CD4-positive, alpha-beta T cell treated with Interleukin-17A for 4 hours (primary cell): Measurements from ENCODE around the gene GRB14.
"Not testable (repeated sequence)": the region's sequence is repeated elsewhere in the genome, so short reads cannot be mapped to it uniquely, and the experiment has no call there.

Source experiments
- DNase-seq: peaks from one replicate; pipeline ENCODE4 v3.0.0-alpha.2; 2020; ENCODE audit warnings: mixed read lengths

Gene GRB14

DNA sequence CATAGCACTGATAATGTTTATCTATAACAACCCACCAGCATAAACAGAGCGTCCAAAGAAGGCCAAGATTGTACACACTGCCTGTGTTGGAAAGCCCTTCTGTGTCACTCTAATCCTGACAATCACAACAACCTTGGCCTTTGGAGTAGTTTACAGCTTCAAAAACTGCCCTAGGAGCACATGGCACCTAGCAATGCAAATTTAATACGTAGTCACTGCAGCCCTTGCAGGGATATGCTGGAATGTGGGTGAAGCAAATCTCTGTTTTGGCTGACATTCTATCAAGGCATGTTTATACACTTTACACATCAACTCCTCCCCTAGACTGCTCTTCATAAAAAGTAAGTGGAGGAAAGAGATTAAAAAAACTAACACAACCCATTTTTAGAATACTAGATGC, 66.8 kb downstream of the GRB14 start:
- DNase-seq: no peak

DNA sequence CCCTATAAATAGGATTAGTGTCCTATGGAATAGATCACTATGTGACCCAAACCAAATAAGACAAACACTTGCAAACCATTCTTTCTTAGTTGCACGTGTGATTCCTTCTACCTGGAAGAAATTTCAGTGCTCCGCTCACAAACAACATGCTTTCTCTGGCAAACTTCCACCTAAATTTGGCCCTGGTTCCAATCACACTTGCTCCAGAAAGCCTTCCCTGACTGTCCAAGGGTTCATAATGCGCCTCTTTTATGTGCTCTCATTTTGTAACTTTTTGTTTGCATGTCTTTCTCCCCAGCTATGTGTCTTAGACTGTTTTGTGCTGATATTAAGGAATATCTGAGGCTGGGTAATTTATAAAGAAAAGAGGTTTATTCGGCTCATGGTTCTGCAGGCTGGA, 69.8 kb downstream of the GRB14 start:
- no peak for DNase-seq

DNA sequence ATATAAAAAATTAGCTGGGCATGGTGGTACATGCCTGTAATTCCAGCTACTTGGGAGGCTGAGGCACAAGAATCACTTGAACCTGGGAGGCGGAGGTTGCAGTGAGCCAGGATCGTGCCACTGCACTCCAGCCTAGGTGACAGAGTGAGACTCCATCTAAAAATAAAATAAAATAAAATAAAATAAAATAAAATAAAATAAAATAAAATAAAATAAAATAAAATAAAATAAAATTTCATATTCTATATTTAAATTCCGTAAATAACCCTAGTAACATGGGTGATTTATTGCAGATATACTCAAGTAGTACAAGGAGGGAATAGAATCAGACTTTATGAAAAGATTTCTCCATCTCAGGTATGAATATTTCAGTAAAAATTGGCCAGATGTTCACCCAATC, 71.6 kb downstream of the GRB14 start:
- DNase-seq: not testable (repeated sequence)

DNA sequence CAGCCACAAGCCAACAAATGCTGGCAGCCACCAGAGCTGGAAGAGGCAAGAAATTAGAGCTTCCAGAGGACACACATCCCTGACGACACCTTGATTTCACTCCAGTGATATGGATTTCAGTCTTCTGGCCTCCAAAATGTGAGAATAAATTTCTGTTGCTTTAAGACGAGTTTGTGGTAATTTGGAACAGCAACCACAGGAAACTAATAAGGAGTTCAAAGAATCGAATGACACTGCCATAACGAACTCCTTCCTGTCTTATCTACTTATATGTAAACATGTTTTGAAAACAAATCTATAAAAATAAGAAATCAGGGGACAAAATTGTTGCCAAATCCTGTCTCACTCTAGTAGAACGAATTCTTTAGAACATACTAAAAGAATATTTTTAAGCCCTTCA, 75.8 kb downstream of the GRB14 start:
- DNase-seq: no peak

DNA sequence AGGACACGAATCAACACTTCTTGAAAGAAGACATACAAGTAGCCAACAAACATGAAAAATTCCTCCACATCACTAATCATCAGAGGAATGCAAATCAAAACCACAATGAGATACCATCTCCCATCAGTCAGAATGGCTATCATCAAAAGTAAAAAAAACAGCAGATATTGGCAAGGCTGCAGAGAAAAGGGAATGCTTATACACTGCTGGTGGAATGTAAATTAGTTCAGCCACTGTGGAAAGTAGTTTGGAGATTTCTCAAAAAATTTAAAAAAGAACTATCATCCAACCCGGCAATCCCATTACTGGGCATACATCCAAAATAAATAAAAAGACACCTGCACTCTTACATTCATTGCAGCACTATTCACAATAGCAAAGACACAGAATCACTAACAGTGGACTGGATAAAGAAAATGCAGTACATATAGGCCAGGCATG, 78.7 kb downstream of the GRB14 start:
- no peak for DNase-seq

DNA sequence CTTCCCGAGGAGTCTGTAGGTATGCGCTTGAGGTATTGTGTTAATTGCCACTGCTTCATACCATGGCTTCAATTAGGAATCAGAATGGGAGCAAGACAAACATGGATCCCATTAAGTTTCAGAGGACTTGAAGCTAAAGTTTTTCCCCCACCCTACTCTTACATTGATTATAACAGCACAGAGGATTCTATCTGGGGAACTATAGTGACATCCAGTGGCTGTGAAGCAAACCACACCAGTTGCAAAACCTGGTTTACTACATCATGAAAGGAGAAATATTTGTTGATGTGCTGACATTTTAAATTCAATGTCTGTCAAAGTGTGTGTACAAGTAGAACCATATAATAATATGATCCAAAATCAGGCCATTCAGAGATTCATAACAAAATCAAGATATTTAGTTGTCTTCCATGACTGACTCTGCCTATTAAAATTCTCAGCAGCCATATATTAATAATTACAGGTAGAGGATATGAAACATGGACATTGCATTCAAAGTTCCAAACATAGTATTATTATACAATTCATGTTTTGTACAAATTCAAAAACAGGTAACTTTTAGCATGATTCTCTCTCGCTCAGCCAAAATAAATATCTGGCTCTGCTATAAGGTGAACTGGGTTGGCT, 82.9 kb downstream of the GRB14 start:
- no peak for DNase-seq

DNA sequence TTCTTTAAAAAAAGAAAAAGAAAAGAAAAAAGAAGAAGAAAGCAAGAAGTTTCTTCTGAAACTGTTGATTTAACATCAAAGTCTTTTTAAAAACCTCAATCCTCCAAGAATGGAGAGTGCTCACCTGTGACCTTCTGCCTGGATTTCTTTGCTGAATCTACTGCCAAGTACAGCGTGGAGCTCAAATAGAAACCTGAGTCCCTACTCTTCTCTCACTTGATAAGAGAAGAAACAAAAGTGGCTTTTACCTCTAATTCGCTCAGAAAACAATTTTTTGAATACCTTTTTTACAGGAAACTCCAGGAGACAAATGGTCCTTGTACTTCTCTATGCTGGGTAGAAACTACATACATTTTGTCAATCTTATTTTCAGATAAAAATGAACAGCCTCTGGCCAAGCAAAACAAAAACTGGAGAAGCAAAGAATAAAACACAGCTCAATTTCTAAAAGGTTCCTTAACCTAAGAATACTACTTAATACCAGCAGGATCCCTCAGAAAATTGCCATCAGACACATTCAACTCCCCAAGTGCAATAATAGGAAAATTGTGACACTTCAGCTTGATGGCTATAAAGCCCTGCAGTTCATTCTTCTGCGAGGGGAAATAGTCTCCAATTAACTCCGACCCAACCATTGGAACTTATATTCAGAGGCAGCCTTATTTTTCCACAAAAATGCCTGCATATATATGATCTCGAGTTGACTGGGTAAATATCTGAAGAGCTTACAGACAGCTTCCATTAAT, 85.8 kb downstream of the GRB14 start:
- no peak for DNase-seq

DNA sequence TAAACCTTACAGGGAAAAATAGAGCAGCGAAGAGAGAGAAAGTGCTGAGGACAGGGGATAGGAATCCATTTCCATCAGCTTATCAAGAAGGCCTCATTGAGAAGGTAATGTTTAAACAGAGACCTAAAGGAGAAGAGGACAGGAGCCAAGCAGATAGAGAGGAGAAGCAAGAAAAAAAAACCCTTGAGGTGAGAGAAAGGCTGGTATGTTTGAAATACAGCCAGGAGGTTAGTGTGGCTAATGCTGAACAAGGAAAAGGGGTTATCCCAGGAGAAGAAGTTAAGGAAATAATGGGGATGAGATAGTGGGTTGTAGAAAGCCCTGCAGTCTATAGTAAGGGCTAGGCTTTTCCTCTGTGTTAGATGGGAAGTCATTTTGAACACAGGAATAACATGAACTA, 90.8 kb downstream of the GRB14 start:
- no peak for DNase-seq

DNA sequence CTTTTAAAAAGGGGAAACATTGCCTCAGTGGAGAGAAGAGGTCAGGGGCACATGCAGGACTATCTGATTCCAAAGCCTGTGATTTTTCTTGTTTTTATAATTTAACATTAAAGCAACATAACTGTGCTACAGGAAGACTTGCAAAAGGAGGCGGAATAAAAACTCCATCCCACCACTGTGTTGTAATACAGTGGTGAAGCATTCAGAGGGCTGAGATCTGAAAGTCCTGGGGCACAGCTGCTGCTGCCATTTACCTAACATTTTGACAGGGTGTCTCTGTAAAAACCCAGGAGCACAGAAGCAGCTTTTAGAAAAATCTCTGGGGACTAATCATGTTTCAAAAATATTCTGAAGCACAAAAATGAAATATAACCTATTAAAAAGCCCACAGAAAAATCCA, 97.6 kb downstream of the GRB14 start:
- no peak for DNase-seq

DNA sequence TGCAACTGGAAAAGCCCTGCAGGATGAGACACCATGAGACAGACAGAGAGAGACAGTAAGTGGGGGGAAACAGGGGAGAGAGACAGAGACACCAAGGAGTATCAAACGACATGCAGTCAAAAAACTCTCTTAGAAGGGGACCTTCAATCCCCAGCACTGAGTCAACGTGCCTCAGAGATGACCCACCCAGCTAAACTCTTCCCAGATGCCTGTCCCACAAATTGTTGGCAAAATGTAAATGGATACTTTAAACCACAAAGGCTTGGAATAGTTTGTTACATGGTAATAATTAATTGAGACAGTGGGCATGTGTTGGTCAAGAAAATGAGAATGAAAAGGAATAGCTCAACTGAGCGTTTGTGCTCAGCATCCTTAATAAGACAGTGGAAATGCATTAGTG, 98.3 kb downstream of the GRB14 start:
- DNase-seq: no peak

DNA sequence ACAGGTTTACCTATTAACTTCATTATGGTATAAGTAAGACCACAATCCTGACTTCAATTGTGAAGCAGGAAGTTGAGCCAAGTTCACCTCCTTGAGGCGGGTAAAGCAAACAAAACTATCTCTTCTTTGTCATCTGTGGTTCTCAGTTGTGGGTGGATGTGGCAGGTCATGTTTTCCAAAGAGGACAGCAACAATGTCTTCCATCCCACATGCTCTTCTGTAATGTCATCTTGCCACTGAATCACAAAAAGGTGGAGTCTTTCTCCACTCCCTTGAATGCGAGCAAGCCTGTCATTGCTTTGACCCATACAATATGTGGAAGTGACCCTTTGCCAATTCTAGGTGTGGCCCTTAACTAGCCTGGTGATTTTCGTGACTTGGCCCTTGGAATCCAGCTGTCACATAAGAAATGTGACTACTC, 98.7 kb downstream of the GRB14 start:
- DNase-seq: no peak

DNA sequence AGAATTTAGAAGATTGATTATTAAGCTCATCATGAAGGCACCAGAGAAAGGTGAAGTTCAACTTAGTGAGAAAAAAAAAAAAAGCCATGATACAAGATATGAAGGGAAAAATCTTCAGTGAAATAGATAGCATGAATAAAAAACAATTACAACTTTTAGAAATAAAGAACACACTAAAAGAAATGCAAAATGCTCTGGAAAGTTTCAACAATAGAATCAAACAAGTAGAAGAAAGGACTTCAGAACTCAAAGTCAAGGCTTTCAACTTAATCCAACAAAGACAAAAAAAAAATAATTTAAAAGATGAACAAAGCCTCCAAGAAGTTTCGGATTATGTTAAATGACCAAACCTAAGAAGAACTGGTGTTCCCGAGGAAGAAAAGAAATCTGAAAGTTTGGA, 105.5 kb downstream of the GRB14 start:
- no peak for DNase-seq

DNA sequence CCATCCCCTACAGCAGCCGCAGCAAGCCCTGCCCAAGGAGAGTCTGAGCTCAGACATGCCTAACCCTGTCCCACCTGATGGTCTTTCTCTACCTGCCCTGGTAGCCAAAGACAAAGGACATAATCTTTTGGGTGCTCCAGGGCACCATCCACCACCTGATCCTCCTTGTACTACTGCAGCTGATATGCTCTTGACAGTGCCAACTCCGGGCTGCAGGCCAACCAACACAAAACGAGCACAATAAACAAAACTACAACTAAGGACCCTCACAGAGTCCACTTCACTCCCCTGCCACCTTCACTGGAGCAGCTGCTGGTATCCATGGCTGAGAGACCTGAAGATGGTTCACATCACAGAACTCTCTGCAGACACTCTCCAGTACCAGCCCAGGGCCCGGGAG, 106.3 kb downstream of the GRB14 start:
- DNase-seq: no peak

DNA sequence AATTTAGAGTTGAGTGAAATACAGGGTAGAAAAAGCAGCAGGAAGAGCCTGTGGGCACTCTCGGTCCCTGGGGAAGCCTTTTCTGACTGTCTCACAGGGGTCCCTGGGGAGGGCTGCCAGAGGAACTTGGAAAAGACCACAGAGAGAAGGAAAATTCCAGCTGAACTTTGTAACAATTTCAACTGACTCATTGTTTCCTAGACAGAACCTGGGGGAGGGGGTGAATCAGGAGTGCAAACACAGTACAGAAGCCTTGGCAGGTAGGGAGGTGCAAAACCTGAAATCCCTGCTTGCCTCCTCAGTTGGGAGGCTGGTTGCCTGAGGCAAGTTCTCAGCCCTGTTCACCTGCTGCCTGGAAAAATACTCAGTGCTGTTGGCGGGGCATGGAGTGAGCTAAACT, 106.8 kb downstream of the GRB14 start:
- no peak for DNase-seq

DNA sequence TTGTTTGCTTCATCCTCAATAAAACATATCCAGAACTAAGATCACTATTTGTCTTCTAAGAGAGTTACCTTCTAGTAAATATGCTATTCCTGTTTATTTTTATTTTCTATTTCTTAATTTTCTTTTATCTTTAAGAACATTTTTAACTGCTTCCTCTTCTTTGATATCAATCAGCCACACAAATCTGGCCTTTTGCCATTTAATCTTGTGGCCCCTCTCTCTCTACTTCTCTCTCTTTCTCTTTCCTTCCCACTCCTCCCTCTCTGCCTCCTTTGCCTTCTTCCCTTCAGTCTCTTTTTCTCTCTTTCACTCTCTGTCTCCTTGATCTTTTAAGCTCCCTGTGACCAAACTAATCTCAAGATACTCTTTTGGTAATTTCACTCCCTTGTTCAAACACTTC, 108.4 kb downstream of the GRB14 start:
- DNase-seq: no peak

DNA sequence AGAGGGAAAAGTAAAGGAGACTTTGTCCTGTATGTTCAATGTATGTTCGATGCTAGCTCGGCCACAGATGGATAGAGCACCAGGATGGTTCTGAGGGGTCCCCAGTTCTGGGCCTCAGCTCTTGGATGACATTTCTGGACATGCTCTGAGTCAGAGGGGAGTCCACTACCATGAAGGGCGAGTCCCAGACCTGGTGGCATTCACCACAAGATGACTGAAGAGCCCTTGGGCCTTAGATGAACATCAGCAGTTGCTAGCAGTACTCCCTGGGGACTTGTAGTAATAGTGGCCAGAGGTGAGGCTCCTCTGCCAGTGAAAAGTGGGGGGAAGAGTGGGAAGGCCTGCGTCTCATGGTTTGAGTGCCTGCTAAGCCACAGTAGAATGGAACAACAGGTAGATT, 109.5 kb downstream of the GRB14 start:
- DNase-seq: no peak

DNA sequence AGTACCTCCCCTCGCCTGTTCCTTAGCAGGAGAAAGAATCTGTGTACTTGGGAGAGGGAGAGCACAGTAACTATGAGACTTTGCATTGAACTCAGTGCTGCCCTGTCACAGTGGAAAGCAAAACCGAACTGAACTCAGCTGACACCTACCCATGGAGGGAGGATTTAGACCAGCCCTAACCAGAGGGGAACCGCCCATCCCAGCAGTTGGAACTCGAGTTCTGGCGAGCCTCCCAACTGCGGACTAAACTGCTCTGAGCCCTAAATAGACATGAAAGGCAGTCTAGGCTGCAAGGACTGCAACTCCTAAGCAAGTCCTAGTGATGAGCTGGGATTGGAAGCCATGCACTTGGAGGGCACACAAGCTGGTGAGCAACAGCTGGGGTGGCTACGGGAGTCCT, 110.4 kb downstream of the GRB14 start:
- DNase-seq: no peak

DNA sequence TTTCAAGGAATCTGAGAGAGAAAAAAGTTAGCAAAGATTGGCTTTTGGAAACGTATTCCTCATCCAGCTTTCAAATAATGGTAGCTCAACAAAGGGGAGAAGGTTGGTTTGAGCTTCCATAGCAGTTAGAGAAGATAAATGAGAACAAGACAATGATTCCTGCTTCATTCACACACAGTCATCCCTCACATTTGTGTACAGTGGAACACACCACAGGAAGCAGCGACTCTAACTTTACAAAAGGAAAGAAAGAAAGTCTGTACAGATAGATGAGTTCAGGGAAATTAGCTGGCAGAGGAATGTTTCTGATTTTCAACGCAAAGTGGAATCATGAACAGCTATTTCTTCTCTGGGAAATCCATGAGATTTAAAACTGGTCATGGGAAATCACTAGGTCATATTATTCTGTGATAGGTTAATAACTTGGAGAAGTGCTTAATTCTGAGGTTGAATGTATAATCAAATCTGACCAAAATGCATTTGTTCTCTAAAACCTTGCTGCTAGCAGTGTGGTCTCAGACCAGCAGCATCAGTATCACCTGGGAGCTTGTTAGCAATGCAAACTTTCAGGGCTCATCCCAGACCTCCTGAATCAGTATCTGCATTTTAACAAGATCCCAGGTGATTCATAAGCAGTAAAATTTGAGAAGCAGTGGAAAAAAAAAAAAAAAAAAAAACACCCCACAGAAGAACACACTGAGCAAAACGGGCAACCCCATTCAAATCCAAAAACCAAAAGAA, 112.0 kb downstream of the GRB14 start:
- no peak for DNase-seq

DNA sequence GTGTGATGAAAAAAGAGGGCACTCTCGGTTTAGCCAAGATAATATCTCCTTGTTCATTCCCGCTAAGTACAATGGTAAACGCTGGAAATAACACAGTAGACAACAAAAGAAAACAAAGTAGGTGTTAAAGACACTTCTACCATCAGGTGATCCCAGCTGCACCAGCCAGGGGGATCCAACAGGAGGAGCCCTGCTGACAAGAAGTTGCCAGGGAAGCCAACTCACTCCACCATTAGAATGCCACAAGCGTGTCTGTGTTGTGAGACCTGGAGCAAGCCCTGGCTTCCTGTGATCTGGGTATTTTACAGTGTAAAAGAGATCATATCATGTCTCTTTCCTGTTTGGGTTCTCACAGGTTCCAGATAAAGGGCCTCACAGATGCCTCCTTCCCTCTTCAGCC, 117.0 kb downstream of the GRB14 start:
- DNase-seq: no peak

DNA sequence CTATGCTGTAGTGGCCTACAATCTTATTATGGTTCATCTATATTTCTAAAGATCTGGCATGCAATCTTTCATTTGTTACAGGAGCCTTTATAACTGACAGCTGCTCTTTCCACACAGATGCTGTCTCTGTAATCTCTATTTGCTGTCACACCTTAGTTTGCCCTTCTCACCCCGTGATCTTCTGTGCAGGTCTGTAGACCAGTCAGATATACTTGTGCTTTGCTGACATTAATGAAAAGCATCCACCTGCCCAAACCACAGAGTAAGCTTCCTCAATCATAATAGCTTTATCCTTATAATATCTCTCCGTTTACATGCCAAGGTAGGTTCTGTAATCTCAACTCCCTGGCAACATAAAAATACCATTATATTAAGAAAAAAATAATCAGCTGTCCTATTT, 122.4 kb downstream of the GRB14 start:
- no peak for DNase-seq

DNA sequence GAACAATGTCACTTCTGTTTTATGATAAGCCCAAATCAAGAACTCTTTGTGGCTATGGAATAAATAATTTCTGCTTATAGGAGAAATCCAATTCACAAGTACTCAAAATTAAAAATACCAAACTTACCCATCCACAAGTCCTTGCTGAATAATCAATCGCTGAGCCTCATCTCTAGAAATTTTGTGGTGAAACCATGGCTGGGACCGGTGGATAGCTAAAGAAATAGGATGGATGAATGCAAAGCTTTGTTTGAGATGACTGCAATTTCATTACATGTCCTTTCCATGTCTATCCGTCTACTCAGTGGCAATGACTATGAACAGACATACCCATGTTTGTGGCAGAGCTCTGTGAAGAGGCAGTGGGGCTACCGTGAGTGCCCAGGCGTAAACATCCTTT, 124.4 kb downstream of the GRB14 start:
- no peak for DNase-seq

DNA sequence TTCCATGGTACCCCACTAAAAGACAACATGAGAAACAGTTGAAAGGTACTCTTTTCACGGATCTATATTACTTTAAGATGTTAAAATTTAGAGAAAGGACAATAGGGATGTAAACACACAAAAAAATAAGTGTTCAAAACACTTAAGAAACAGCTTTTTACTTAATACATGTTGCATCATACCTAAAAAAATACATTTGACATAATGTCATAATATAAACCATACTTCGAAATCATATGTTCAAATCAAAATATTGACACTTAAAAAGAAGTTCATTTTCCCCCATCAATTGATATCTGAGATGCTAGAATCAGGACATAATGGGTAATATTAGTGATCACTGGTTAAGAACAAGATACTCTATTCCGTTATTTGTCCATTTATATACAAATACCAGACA, 124.9 kb downstream of the GRB14 start:
- no peak for DNase-seq

DNA sequence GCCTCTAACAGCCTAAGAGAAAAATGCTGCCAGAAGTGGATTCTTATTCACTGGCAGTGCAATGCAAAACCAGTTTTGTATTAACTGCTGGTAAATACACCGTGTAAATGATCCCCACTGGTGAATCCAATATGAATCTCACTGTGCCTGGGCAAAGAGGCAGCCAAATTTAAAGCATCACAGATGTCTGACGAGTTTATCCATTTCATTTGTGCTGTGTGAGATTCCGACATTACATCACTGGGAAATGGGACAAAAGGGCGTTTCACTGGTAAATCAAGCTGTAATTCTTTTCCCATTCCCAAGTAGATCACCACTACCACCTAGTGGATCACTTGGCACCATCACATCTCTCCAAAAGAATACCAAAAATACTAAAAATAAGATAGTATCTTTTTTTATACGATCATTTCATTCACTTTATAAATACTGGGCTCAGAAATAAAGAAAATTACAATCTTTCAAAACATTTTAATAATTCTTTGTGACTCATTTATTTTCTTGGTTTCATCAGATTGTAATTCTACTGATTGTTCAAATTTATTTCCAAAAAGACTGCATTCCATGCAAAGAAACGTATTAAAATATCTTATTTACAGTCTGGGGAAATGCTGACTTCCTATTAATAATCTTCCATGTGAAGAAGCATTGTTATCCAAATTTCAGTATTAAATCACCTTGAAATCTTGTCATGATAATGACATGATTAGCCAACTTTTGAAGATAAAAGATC, 125.6 kb downstream of the GRB14 start:
- no peak for DNase-seq

DNA sequence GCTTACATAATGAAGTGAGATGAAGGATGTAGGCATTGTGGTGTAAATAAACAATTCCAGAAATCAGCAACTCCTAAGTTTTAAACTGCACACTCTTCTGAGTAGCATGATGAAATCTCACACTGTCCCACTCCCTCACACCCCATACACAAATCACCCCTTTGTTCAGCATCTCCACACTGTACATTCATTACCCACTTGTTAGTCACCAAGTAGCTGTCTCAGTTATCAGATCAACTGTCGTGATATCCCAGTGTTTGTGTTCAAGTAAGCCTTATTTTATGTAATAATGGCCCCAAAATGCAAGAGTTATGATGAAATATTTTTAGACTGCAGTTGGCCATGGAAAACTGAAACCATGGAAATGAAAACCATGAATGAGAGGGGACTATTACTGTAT, 135.7 kb downstream of the GRB14 start:
- no peak for DNase-seq
